K562 (cell line): ENCODE data around the gene EVI2B. TPM values are rescaled to one million over a fixed set of nuclear protein-coding genes. Genes with fewer than 3 reads are reported as not detected.
"Not testable (repeated sequence)": the region's sequence is repeated elsewhere in the genome, so short reads cannot be mapped to it uniquely, and the experiment has no call there.

Experiments
- ATAC-seq: fragments of 200-7000 bp; cut with Tn5 transposase; 3 replicates; pipeline ENCODE4 v1.9.1; 2020; ENCODE audit warnings: moderate library complexity
- BruUV-seq: library from RNA; stranded (reverse); fragments of 400-500 nt; replicated peaks from 2 replicates; lab custom pipeline; 2021; lab: Mats Ljungman, UMichigan
- CTCF ChIA-PET: fragments of 300-600 bp; formaldehyde crosslinking; extraction: SDS; loops from one replicate; lab custom pipeline; 2021; ENCODE audit warnings: low intra/inter-chr PET ratio; lab: Yijun Ruan, JAX
- POLR2A ChIA-PET: fragments of 300-600, 350-650 bp; sonication (Branson Sonifier 250); formaldehyde crosslinking; extraction: SDS; loops from one replicate; lab custom pipeline; 2021; ENCODE audit warnings: antibody characterized with exemption, inconsistent platforms; lab: Yijun Ruan, JAX
- DNase-seq, 4 experiments: peaks; one replicate each; pipeline versions ENCODE4 v3.0.0 to v3.0.0-alpha.2; 2011 to 2018; ENCODE audit warnings: low spot score in 3 of 4, mixed read lengths in 3 of 4; ENCODE audit errors: extremely low read depth in 1 of 4
- FAIRE-seq: peaks from 2 replicates; lab custom pipeline; 2011; peaks lifted over from hg19 to GRCh38; lab: Jason Lieb, UNC
- H2AFZ ChIP-seq: 2 replicates; pipeline ENCODE4 v1.6.0; 2011; ENCODE audit warnings: low read depth, low read length, control low read depth, inconsistent platforms
- H3K27ac ChIP-seq: fragments of 200-600 bp; 3 replicates; pipeline ENCODE4 v1.8.0; 2011; ENCODE audit warnings: low read depth, mild to moderate bottlenecking, control low read depth, inconsistent platforms, low read length, moderate library complexity, mixed read lengths; ENCODE audit errors: extremely low read depth
- H3K27me3 ChIP-seq, 2 experiments: fragments of 300-600 bp in 1 of 2; 2 replicates in 1 of 2; 3 replicates in 1 of 2; pipeline versions ENCODE4 v1.6.0 to v1.8.0; 2011; ENCODE audit warnings: inconsistent platforms in 2 of 2, low read length in 2 of 2, mild to moderate bottlenecking in 1 of 2, mixed read lengths in 1 of 2, moderate library complexity in 1 of 2; ENCODE audit not compliant: control insufficient read depth in 2 of 2, insufficient read depth in 2 of 2
- H3K36me3 ChIP-seq: fragments of 300-600 bp; 3 replicates; pipeline ENCODE4 v1.8.0; 2011; ENCODE audit warnings: mild to moderate bottlenecking, low read length, inconsistent platforms; ENCODE audit not compliant: control insufficient read depth, insufficient read depth
- H3K4me1 ChIP-seq, 2 experiments: fragments of 200-600 bp in 1 of 2; replicated peaks in 1 of 2; 2 replicates in 1 of 2; 3 replicates in 1 of 2; pipeline versions ENCODE4 v1.5.1 to v1.8.0; 2011; ENCODE audit warnings: inconsistent platforms in 2 of 2, low read length in 2 of 2, mild to moderate bottlenecking in 1 of 2, mixed read lengths in 1 of 2, moderate library complexity in 1 of 2; ENCODE audit not compliant: control insufficient read depth in 2 of 2, insufficient read depth in 2 of 2
- H3K4me2 ChIP-seq: 2 replicates; pipeline ENCODE4 v1.6.1; 2011; ENCODE audit warnings: low read length, control low read depth, inconsistent platforms, mixed read lengths; ENCODE audit not compliant: insufficient read depth
- H3K4me3 ChIP-seq: fragments of 200-600 bp; sonication (generic), shearing (Covaris generic); 2 replicates; pipeline ENCODE4 v1.5.1; 2016; ENCODE audit warnings: control low read depth, inconsistent platforms
- H3K79me2 ChIP-seq: fragments of 200-600 bp; 3 replicates; pipeline ENCODE4 v1.8.0; 2011; ENCODE audit warnings: low read length, inconsistent platforms; ENCODE audit not compliant: control insufficient read depth, insufficient read depth
- H3K9ac ChIP-seq, 2 experiments: 2 replicates each; pipeline versions ENCODE4 v1.6.0 to v1.6.1; 2011; ENCODE audit warnings: low read depth in 2 of 2, low read length in 2 of 2, control low read depth in 1 of 2, inconsistent platforms in 1 of 2, mild to moderate bottlenecking in 1 of 2, mixed read lengths in 1 of 2; ENCODE audit not compliant: insufficient read depth in 1 of 2
- H3K9me1 ChIP-seq: one replicate; pipeline ENCODE4 v1.6.0; 2011; ENCODE audit warnings: inconsistent platforms, mild to moderate bottlenecking, low read length, moderate library complexity; ENCODE audit not compliant: control insufficient read depth, insufficient read depth
- H3K9me3 ChIP-seq: replicated peaks from 2 replicates; pipeline ENCODE4 v1.5.1; 2011; ENCODE audit warnings: low read depth, low read length, inconsistent platforms; ENCODE audit not compliant: control insufficient read depth, insufficient read depth
- H4K20me1 ChIP-seq: replicated peaks from 2 replicates; pipeline ENCODE4 v1.6.1; 2011; ENCODE audit warnings: low read length, inconsistent platforms, mixed read lengths; ENCODE audit not compliant: control insufficient read depth, insufficient read depth
- ADNP ChIP-seq: fragments of 200-800 bp; sonication (Bioruptor generic); IDR thresholded peaks from 2 replicates; pipeline ENCODE4 v1.6.1; 2016; ENCODE audit warnings: missing genetic modification characterization, missing compliant biosample characterization
- ATF3 ChIP-seq, 2 experiments: fragments of 450-650 bp in 1 of 2; sonication (generic) in 1 of 2; formaldehyde crosslinking in 1 of 2; IDR thresholded peaks in 1 of 2; conservative IDR thresholded peaks in 1 of 2; 2 replicates each; pipeline versions ENCODE4 v1.6.1 to v1.8.1; 2016 to 2023; ENCODE audit warnings: mild to moderate bottlenecking in 2 of 2, moderate library complexity in 2 of 2, inconsistent platforms in 1 of 2, missing genetic modification reagents in 1 of 2
- BMI1 ChIP-seq: fragments of 150-350 bp; IDR thresholded peaks from 2 replicates; pipeline ENCODE4 v1.6.1; 2014; ENCODE audit warnings: low read length
- FOSL1 ChIP-seq: fragments of 200-800 bp; sonication (Bioruptor generic); conservative IDR thresholded peaks from 2 replicates; pipeline ENCODE4 v1.6.1; 2016; ENCODE audit warnings: missing genetic modification characterization, missing compliant biosample characterization
- MBD1 ChIP-seq: fragments of 250-450 bp; sonication (Bioruptor Pico); IDR thresholded peaks from 2 replicates; pipeline ENCODE4 v1.8.0; 2022; ENCODE audit warnings: inconsistent platforms
- ZNF316 ChIP-seq: fragments of 450-650 bp; IDR thresholded peaks from 2 replicates; pipeline ENCODE4 v1.6.1; 2016
- WGBS: fragments of 100-300 bp; shearing (Covaris generic); methylation state at CpG from one replicate; pipeline ENCODE4 v1.1.6; 2016; ENCODE audit warnings: low coverage, mixed read lengths; ENCODE audit not compliant: insufficient coverage; ENCODE audit errors: missing lambda C conversion rate; 5-methylcytosine and 5-hydroxymethylcytosine counted together
- in situ Hi-C: fragments of 300-500 bp; cut with MboI; formaldehyde crosslinking; loops from 4 replicates; pipeline ENCODE4 v1.15.0; 2018; ENCODE audit warnings: inconsistent platforms, mixed read lengths
- intact Hi-C: fragments of 100-400 bp; cut with micrococcal nuclease; formaldehyde crosslinking; loops from 2 replicates; pipeline ENCODE4 v1.14.2; 2022
- polyA plus RNA-seq, 8 experiments: library from polyadenylated mRNA; depleted of rRNA in 4 of 8; stranded (reverse) in 5 of 8; unstranded in 3 of 8; fragments of >200 nt; fragmentation: Nextera tagmentation in 2 of 8; fragmentation: Illumina TruSeq in 1 of 8; extraction: Ambion mirVana in 2 of 8; extraction: Trizol in 1 of 8; gene quantifications; 2 replicates each; pipeline versions ENCODE4 v1.2.1 to v1.2.3, GENCODE V29; 2011 to 2014; ENCODE audit warnings: inconsistent platforms in 1 of 8, missing spikeins in 1 of 8
- total RNA-seq, 7 experiments: library from RNA; depleted of rRNA in 6 of 7; stranded (reverse); fragments of >200 nt in 6 of 7; fragmentation: Illumina TruSeq in 2 of 7; extraction: Trizol in 2 of 7; gene quantifications; 2 replicates each; pipeline versions ENCODE4 v1.2.1 to v1.2.3, GENCODE V29; 2011 to 2021; ENCODE audit warnings: low replicate concordance in 1 of 7

Gene EVI2B
- total and polyA plus RNA-seq, 9 of the 15 experiments (the other 6 are each of a cell fraction or from before 2014, with no cell fraction given), result 0.54 to 8.0 (median 2.5) TPM

GRCh38 chr17:31318298-31318801 lies 4.5 kb upstream of the EVI2B start (continued):
- peak; percentile 90 for TF ChIP-seq ATF3 (IDR thresholded peaks at IDR 0.05)
- TF ChIP-seq ATF3 (CRISPR knock-in tag; conservative IDR thresholded peaks at IDR 0.05), result no peak
- TF ChIP-seq FOSL1, result peak; percentile 33; the same call in 1 of the 2 replicates
- no peak for TF ChIP-seq ZNF316
- no peak for TF ChIP-seq BMI1

GRCh38 chr17:31314782-31315100 lies 887 bp upstream of the EVI2B start:
- Histone ChIP-seq H3K27me3 (no peaks in the 10 kb centered on the region), H3K4me3 (no peak overlapping the region), H2AFZ (no peak overlapping the region), H3K36me3 (no peaks in the 10 kb centered on the region), H3K4me1 (peaks cover 0 to 14% of the 10 kb centered on the region in 2 experiments; a peak in 4 of 5 replicates)
- intact Hi-C loops, result no loop called here
- 84% methylated on average over 3 of the region's 3 CpGs for WGBS
- CTCF ChIA-PET, result no interaction called here
- no peak for TF ChIP-seq MBD1 (CRISPR knock-in tag)
- 0 out of 2 replicates have a peak, but pooled peaks have one; percentile 8 for TF ChIP-seq ADNP (tag)
- TF ChIP-seq, all 486 proteins: peak for 1
- H3K27ac ChIP-seq, result peak overlapping the region; percentile 62; the same call in 2 of the 3 replicates
- no peak for ATAC-seq
- no peak for DNase-seq
- H3K79me2 ChIP-seq, result peaks cover 2% of the 10 kb centered on the region; the same call in 1 of the 3 replicates
- in situ Hi-C loops, result no loop called here
- no peak overlapping the region for H3K9ac ChIP-seq
- POLR2A ChIA-PET, result interaction anchor here (1.2 kb wide), 1 partner anchor 26 kb away, joined by 3 read pairs; no protein-coding TSS in a partner anchor
- no peak for FAIRE-seq
- no peaks in the 10 kb centered on the region for H3K9me1 ChIP-seq
- BruUV-seq, result no TSS peak
- no peak overlapping the region for H3K4me2 ChIP-seq
- H3K9me3 ChIP-seq, result no peaks in the 10 kb centered on the region
- no peaks in the 10 kb centered on the region for H4K20me1 ChIP-seq

- H3K4me2 ChIP-seq, H3K4me3 ChIP-seq, H3K27ac ChIP-seq, DNase-seq, H3K36me3 ChIP-seq, intact Hi-C loops, H2AFZ ChIP-seq, H3K9ac ChIP-seq, FAIRE-seq, H3K79me2 ChIP-seq, in situ Hi-C loops, H3K9me3 ChIP-seq, CTCF ChIA-PET, H4K20me1 ChIP-seq, H3K9me1 ChIP-seq, ATAC-seq, BruUV-seq, H3K27me3 ChIP-seq: not testable (repeated sequence)
- POLR2A ChIA-PET, result interaction anchor here (1.5 kb wide), 1 partner anchor 18 kb away, joined by 3 read pairs; no protein-coding TSS in a partner anchor
- peaks cover 12% of the 10 kb centered on the region in 2 experiments; a peak in 4 of 5 replicates for H3K4me1 ChIP-seq
- WGBS, result 73% methylated on average over 5 of the region's 7 CpGs
Observed at GRCh38 chr17:31312223-31312622, 1.6 kb downstream of the EVI2B start.
